HG03039 (cell line): ENCODE results near the gene FAM219A.
"Not testable (repeated sequence)": the region's sequence is repeated elsewhere in the genome, so short reads cannot be mapped to it uniquely, and the experiment has no call there.

Experiments
- ATAC-seq: cut with Tn5 transposase; IDR thresholded peaks from one replicate; pipeline ENCODE4 v1.9.1; 2021; ENCODE audit warnings: mild to moderate bottlenecking, moderate library complexity; ENCODE audit not compliant: unreplicated experiment

Gene FAM219A

DNA sequence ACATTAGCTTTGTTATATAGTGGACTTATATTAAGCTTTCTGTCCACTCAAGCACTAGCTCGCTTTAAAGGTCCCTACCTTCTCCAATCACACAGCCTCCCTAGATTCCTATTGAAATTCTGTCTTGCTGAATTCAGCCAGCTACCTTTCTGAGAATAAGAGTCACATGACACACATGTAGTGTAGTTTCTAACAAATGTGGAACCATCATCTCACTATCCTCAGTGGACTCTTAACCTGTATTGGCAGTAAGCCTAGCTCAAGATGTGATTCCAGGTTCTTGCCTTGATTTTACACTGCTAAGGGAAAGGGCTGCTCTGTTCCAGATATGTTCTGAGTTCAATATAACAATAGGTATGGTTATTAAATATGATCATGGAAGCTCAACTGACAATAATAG lies 11.4 kb downstream of the FAM219A start:
- ATAC-seq = no peak

- ATAC-seq = no peak
These were observed 11.9 kb downstream of the FAM219A start for GRCh38 chr9:34446468-34446891.

DNA sequence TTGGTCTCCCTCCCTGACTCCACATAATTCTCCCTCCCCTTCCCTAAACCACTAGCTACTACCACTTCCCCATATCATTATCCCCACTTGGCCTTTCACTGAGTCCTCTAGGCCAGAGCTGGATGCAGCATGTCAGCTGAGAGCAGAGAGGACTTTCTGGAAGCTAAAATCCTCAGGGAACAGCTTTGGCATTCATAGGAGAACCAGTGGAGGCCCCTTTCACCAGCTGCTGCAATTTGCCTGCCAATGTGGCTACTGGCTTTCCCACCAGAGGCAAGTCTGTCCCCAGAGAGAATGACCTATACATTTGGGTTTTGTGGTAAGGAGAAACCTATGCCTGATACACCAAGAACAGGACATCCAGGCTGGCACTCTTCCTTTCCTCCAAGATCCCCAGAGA lies 14.4 kb downstream of the FAM219A start:
- no peak for ATAC-seq

GRCh38 chr9:34443533-34443932 lies 14.8 kb downstream of the FAM219A start:
- no peak for ATAC-seq

DNA sequence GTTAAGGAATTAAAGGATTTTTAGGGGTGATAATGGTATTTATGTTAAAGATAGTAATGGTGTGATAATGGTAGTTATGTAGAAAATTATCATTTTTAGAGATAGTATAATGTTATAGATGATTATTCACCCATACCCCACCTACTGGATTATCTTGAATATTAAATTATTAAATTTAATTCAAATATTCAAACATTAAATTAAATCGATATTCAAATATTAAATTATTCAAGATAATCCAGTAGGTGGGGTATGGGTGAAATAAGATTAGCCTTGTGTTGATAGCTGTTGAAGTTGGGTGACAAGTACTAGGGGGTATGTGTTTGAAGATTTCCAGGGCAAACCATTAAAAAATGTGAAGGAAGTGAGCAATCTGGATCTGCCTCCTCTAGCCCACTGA lies 15.6 kb downstream of the FAM219A start:
- ATAC-seq = no peak

DNA sequence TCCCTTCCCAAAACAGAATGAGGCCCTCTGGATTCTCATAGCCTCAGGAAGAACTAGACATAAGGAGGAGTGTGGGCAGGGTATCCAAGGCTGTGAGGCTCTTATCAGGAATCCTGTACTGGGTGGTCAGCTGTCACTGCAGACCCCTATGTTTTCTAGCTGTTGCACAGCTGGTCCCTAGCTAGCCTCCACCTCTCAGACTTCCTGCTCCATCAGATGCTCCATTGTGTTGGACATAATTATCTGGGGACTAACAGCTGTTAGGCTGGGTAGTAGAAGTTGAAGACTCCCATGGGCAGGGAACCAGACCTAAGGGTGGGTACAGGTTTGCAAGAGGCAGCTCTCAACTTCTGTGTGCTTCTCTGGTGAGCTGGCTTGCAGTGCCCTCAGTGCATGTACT lies 18.4 kb downstream of the FAM219A start:
- ATAC-seq = no peak

DNA sequence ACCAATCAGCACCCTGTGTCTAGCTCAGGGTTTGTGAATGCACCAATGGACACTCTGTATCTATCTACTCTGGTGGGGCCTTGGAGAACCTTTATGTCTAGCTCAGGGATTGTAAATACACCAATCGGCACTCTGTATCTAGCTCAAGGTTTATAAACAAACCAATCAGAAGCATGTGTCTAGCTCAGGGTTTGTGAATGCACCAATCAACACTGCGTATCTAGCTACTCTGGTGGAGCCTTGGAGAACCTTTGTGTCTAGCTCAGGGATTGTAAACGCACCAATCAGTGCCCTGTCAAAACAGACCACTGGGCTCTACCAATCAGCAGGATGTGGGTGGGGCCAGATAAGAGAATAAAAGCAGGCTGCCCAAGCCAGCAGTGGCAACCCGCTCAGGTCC lies 19.9 kb downstream of the FAM219A start:
- ATAC-seq = not testable (repeated sequence)

- ATAC-seq = not testable (repeated sequence)
These were observed 20.5 kb downstream of the FAM219A start for GRCh38 chr9:34437926-34438307.

- no peak for ATAC-seq
These were observed 21.1 kb downstream of the FAM219A start for GRCh38 chr9:34437006-34437925.

- no peak for ATAC-seq
These were observed 26.7 kb downstream of the FAM219A start for GRCh38 chr9:34431667-34432066.

GRCh38 chr9:34430843-34431437 lies 27.4 kb downstream of the FAM219A start:
- no peak for ATAC-seq

GRCh38 chr9:34428325-34428958 lies 29.9 kb downstream of the FAM219A start:
- ATAC-seq = no peak

DNA sequence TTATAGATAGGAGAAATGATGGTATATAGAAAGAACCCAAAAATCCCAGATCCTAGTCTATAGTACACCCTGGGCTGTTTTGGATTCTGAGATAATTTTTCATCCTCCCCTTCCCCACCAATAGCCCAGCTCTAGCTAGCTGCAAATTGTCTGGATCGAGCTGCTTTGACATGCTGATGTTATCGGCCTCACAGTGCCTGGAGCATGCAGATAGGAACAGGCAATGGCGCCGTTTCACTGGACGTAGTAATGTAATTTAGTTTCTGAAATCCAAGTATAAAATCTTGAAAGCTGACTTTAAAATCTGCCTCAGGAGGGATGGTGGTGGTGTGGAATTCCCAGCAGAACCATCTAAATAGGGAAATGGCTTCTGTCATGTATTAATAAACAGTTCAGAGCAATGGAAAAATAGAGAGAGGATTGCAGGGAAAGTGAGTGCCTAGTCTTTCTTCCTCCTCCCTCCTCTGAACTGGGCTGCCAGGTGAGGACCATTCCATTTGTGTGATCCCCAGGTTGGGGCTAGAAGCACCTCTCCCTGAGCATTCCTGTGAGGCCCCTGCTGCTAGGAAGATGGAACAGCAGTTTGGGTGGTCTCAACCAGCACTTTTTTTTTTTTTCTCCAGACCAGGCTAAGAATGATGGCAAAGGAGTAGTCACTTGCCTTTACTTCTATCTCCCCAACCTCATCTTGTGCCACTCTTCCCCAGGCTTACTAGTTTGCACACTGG lies 31.9 kb downstream of the FAM219A start:
- no peak for ATAC-seq

DNA sequence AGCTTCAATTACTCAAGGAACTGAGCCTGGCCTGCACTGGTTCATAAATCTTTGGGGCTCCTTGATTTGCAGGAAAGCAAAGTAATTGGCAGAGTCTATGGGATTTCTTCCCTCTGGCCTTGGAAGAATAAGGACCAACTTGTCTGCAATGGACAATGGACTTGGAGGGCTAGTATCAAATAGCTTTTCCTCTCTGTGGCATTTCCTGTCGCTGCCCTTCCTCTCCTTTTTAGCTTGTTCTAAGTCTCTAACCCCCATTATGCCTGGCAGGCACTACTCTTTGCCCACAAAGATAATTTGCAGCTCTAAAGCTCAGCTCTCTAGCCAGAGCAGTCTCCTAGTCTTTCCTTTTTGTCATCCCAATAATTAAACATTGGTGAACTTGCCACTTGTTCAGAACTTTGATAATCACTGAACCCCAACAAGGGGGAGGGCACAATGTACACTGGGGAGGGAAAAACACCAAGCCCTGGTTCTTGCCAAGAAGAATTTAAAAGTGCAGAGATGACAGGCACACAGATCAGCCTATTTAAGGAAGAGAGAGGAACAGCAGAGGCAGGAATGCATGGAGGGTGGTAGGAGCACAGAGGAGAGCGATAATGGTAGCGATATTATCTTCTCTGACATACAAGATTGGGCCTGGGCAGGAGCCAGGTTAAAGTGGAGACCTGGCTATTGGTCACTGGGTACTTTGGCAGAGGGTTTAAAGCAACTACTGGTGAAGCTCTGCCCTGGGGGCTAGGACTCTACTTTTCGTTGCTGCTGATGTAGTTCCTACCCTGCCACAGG lies 38.5 kb downstream of the FAM219A start:
- no peak for ATAC-seq

- no peak for ATAC-seq
These were observed 40.6 kb downstream of the FAM219A start for GRCh38 chr9:34417734-34418133.

DNA sequence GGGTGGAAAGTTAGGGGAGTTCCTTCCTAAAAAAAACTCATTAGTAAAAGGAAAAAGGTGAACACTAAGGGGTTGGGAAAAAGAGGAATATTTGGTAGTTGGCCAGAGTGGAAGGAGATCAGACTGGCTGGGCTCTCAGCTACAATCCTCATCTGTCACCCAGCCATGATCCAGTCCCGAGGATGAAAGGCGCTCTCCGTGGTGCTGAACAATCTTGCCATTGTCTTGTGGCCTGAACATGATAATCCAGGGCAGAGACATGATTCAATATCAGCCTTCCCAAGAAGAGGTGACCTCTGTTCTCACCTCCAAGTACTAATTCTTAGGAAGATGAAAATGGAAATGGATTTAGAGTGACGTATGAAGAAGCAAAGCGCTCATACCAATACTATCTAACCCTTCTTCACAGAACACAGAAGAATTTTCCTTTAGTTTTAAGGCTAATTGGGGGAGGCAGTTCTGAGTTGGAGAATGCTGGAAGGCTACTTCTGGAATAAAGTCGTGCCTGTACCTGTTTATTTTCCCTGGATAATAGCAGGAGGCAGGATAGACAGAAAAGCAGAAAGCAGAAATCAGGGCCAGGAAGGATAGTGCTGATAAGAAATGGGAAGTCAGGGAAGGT lies 45.0 kb downstream of the FAM219A start:
- no peak for ATAC-seq

DNA sequence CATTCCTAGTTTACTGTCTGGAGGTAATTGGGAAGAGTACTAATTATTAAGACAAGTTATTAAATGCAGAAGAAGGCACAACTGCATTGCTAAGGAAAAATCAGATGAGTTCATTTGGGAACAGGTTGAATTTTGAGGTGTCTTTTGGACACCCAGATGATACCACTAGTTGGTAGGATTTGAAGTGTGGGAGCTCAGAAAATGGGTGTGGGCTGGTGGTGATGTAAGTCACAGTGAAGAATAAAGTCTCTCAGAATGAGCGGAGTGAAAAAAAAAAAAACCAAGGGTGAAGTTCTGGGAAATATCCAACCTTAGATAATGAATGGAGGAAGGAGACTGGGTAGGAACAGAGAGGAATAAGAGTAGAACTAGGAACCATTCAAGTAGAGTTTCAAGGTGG lies 46.0 kb downstream of the FAM219A start:
- ATAC-seq = no peak

DNA sequence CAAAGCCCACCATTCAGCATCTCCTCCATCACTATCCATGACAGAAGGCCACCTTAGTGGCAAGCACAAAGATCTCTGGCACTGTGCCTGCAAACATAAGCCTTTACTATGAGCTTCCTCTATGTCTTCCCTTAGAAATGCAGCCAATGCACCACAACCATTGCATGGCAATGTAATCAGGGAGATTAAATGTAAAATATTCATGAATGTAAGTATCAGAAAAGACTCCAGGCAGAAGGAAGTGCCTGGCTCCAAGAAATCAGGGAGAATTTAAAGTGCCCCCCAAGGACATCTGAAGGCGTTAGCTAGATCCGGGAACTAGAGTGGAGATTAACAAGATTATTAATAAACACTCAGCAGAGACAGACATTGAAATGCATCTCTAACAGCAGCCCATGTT lies 49.2 kb downstream of the FAM219A start:
- no peak for ATAC-seq

GRCh38 chr9:34408173-34408572 lies 50.2 kb downstream of the FAM219A start:
- no peak for ATAC-seq

GRCh38 chr9:34406219-34406618 lies 52.2 kb downstream of the FAM219A start:
- ATAC-seq = no peak
